AG09309 (cell line): Measurements from ENCODE around the gene SLC43A3.
A peak's percentile ranks its signal among the peaks of the same experiment; 100 is the strongest.

Source experiments
- DNase-seq: peaks from one replicate; pipeline ENCODE4 v3.0.0-alpha.2; 2010; ENCODE audit warnings: low read depth
- H3K4me3 ChIP-seq: 2 replicates; pipeline ENCODE4 v1.5.1; 2011; ENCODE audit warnings: mild to moderate bottlenecking, low read depth, low read length, moderate library complexity; ENCODE audit not compliant: control insufficient read depth
- TF ChIP-seq, protein P1 (sequence below): IDR thresholded peaks from 2 replicates; pipeline ENCODE4 v1.5.1; 2011; ENCODE audit warnings: mild to moderate bottlenecking, low read depth, low read length, inconsistent platforms; ENCODE audit not compliant: insufficient read depth, control insufficient read depth; ENCODE audit errors: missing control alignments

Gene SLC43A3

GRCh38 chr11:57428643-57429042 lies 1.7 kb upstream of the SLC43A3 start:
- TF ChIP-seq, protein P1, sequence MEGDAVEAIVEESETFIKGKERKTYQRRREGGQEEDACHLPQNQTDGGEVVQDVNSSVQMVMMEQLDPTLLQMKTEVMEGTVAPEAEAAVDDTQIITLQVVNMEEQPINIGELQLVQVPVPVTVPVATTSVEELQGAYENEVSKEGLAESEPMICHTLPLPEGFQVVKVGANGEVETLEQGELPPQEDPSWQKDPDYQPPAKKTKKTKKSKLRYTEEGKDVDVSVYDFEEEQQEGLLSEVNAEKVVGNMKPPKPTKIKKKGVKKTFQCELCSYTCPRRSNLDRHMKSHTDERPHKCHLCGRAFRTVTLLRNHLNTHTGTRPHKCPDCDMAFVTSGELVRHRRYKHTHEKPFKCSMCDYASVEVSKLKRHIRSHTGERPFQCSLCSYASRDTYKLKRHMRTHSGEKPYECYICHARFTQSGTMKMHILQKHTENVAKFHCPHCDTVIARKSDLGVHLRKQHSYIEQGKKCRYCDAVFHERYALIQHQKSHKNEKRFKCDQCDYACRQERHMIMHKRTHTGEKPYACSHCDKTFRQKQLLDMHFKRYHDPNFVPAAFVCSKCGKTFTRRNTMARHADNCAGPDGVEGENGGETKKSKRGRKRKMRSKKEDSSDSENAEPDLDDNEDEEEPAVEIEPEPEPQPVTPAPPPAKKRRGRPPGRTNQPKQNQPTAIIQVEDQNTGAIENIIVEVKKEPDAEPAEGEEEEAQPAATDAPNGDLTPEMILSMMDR = no peak
- no peak overlapping the region for H3K4me3 ChIP-seq
- DNase-seq = no peak

DNA sequence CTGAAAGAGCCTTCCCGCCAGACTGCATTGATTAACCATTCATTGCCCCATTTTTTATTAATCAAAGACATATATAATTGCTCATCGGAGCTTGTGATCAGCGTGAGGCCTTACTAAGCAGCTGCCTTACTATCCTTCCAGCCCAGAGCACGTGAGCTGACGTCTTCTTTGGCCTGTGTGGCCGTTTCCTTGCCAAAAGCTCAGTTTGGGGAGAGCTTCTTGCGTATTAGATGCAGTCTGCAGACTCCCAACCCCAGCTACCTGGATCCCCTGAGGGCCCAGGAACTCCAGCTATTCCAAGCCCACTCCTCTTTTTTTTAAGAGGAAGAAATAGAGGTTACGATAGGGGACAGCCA lies 784 bp upstream of the SLC43A3 start:
- peak; percentile 58 for DNase-seq
- TF ChIP-seq, protein P1 = no peak
- H3K4me3 ChIP-seq = no peak overlapping the region

GRCh38 chr11:57426439-57426928 lies 437 bp downstream of the SLC43A3 start:
- peak overlapping the region; percentile 32 for H3K4me3 ChIP-seq
- TF ChIP-seq, protein P1 = no peak
- DNase-seq = no peak

DNA sequence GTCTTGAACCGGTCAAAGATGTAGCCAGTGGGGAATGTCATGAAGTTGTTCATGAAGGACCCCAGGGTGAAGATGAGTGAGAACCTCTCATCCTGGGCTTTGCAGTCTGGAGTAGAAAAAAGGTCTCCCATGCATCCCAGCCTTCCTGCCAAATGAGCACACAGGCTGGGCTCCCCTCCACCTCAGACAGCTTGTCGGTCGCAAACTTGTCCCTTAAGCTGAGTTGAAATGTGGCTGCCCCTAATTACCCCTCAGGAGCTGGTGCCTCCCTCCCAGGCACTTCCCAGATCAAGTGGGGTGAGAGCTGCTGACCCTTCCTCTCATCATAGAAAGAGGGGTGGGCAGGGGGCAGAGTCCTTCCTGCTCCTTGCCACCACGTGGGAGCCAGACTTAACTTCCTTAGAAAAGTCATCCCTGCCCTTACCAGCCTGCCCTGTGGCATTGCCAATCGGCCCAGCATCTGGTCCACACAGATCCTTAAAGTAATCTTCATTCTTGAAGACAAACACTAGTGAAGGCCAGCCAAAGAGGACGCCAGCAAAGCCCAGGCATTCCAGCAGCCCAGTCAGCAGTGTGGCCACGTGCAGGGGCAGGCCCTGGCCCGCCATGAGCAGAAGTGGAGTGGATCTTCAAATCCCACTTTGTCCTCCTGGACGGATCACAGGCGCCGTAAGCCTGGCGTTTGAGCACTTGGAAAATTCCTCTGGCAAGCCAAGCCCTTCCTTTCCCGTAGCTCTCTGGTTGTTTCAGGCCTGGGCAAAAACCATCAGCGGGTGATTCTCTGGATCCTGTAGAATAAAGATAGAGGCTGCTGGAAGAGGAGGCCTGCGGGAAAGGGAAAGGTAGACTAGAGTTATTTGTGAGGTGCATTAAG lies 1.1 kb downstream of the SLC43A3 start:
- TF ChIP-seq, protein P1 = no peak
- H3K4me3 ChIP-seq = no peak overlapping the region
- no peak for DNase-seq

- TF ChIP-seq, protein P1 = no peak
- H3K4me3 ChIP-seq = no peak overlapping the region
- peak; percentile 56 for DNase-seq
These were observed 1.9 kb downstream of the SLC43A3 start for GRCh38 chr11:57424792-57425564.

DNA sequence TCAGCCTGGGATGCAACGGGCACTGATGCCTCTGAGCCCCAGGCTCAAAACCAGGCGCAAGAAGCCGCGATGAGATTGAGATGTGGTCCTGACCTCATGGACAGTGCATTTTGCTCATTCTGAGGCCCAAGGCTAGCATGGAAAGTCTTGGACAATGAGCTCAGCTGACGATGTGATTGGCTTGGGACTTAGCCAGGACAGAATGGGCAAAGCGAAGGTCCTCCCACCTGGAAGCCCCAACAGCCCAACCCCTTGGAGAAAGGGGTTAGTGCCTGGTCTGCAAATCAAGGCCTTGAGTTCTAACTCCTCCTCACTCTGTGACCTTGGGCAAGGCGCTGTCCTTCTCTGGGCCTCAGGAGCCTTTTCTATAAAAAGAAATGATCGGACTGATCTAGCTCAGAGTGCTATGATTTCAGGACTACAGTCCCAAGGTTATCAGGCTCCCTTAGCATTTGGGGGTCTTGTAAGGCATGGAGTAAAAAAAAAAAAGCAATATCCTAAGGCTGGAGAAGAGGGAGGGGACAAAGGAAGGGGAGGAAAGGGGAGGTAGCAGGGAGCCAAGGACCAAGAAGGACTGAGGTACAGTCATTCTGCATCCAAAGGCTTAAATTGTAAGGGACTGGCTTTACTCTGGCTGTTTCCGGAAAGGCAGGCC lies 2.7 kb downstream of the SLC43A3 start:
- no peak overlapping the region for H3K4me3 ChIP-seq
- TF ChIP-seq, protein P1 = no peak
- DNase-seq = no peak
